T-helper 2 cell treated with Interferon-gamma antibody and Interleukin-4, amounts not matched to agents 100 ng/mL and 5 ng/mL, for 36 hours (primary cell): ENCODE results near the gene BNC2. TPM values are rescaled to one million over a fixed set of nuclear protein-coding genes. Genes with fewer than 3 reads are reported as not detected.

Source experiments
- intact Hi-C: fragments of 100-400 bp; cut with micrococcal nuclease; formaldehyde crosslinking; loops from one replicate; pipeline ENCODE4 v1.15.1; 2023
- total RNA-seq: library from RNA; stranded (reverse); gene quantifications from 2 replicates; pipeline ENCODE4 v1.2.3, GENCODE V29; 2022

The BNC2 gene
- total RNA-seq, 1 donor from 2014 or later = not detected

DNA sequence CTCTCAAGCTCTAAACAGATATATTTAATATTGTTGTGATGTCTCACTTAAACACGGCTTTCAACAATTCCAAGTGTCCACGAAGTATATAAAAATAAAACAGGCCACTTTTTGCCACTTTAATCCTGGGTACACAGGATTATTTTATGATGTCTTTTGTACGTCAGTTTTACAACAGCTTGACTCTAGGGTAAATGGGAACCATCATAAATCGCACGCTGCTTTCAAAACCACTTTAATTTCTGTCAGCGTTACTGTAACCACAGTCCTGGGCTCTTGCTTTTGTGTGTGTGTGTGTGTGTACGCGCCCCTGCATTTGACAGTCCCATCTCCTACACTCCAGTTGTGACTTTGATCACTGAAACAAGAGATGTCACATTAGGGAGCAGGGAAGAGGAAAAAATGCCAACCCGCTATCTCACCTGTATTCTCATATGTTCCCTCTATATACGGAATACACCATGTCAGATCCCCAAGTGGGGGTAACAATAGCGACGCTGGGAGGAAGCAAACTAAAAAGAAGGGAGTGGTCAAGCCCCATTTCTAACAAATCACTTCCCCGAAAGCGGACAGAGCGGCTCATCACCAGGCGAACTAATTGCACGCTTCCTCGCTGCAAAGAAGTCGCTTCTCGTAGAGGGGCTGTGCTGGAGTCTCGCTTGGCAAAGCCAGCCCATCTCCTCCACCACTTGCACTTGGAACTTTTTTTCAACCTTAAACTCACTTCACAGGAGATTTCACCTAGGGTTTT, 1.2 kb downstream of the BNC2 start:
- intact Hi-C loops = no loop called here

DNA sequence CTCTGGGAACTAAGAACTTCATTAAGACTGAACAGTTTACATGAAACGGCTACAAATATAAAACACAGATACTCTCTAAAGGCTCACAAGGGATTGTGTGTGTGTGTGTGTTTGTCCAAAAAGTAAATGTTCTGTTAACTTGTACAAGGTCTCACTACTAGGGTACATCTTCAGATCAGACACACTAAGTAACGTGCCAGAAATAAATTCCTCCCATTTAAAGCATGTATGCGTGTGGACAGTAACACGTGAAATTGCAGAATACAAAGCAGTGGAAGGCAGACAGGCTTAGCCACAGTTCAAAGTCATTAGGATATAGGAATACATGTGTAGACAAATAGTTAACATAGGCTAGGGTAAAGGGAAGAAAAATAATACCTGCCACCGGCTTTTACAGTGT, 1.8 kb downstream of the BNC2 start:
- intact Hi-C loops = no loop called here

DNA sequence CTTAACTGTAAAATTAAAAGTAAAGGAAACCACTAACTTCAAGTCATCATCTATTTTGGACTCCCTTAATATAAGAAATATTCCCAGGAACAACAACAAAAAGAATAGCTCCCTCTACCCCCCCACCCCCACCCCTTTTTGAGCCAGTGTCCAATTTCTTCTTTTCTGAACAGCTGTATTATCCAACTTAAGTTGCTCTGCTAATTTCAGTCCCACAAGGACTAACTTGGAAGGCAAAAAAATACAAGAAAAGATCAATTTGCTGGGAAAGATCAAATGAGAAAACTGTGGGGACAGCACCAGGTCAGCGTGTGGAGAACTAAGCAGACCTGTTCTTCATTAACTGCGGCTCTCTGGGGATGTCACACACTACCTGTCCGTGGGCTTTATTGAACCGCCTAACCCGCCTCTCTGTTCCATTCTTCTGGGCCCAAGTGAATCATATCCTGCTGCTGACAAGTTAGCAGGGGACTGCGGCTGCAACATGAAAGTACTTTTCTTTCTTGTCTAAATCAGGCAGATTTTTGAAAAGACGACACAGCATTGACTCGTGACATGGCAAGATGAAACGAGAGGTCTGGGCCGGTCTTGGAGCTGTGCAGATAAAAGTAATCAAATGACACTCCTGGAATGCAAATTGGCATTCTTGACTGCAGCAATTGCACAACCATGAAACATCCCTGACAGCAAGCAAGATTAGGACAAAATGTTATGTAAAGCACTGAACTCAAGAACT, 2.7 kb downstream of the BNC2 start:
- intact Hi-C loops = no loop called here

DNA sequence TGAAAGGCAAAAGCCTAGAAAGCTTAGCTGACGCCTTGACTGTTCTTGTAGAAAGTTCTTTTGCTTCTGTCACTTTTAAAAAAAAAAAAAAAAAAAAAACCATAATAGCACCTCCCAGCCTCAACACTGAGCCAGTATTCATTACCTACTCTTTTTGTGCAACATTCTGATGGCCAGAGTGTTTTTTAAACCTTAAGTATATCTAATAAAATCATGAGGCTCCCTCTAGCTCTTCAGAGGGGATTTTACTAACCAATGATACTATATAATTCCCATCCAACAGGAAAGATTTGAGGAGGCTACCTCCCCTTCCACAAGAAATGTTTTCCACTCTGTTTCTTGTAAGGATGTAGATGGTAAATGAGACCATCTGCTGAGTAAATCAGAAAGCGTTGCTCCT, 3.9 kb downstream of the BNC2 start:
- intact Hi-C loops = no loop called here

DNA sequence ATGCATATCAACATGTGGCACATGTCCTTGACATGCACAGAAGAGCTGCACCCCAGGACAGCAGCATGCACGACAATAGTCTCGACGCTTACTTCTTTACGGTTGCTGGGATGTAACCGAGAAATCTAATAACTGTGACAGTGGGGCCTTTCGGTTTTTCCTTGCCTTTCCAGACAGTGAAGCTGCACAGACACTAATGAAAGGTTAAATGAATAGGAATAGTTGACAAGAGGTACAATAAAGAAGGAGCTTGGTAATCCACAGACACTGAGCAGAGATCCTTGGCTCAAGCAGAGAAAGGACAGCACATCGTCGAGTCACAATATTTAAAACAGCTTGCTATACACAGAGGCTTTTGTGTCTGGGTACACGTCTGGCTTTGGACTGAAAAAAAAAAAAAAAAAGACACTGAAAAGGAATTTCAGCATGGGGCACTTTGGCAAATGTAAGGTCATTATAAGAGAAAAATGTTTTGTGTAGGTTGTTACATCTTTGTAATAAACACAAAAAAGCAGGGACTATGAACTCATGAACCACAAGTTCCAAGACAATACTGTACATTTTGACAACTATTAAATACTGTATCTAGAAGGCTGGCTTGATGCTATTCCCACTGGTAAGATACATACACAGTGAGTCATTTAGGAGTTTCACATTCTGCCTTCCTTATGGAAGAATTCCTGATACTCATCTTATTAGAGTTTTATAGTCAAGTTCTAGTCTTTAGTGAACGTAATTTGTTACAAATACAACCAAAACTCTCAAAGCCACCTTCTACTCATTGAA, 5.6 kb downstream of the BNC2 start:
- intact Hi-C loops = no loop called here

DNA sequence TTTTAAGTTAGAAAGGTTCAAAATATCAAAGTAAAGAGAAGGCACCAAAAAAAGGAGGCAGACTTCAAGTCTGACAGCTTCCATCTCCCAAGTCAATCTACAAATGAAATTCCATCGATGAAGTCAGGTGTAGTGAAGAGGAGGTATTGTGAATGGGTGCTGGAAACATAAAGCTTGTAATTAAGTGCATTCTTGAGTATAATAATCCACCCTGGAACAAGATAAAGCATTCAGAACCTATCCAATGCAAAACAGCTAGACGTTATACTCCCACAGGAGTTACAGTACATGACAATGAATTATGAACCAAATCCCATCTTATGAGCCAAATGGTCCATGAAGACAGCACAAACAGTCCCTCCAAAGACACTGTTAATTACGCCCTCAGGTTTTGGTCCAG, 22.3 kb downstream of the BNC2 start:
- intact Hi-C loops = no loop called here

DNA sequence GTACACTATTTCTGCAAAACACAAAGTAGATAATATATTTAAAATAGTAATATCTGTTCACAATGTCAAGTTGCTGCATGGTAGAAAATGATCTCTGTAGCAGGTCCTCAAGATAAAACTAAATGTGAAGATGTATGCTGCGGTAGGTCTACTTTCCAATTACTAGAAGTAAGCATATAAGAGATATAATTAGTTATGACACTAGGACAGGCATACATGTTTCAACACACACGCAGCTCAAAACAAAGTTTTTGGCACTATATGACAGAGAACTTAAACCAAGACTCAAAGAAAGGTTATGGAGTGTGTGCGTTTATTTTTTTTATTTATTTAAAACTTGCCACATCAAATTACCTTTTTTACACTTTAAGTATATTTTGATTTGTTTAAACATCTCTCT, 23.5 kb downstream of the BNC2 start:
- intact Hi-C loops = no loop called here

DNA sequence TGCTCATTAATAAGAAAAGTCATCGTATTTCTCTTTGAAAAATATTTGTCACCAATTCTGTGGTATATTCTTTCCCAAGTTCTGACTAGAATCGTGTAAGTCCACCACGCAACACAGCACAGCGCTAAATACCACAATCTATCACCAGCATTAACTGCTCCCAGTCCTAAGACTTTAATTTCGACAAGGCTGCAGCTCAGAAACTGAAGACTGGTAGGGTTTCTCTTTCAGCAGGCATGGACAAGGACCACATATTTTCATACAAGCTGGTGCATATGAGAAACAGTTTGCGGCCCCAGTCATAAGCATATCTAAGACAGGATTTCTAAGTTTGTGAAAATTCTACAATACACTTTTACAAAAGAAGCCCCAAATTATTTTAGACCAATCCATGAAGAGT, 24.1 kb downstream of the BNC2 start:
- intact Hi-C loops = no loop called here

DNA sequence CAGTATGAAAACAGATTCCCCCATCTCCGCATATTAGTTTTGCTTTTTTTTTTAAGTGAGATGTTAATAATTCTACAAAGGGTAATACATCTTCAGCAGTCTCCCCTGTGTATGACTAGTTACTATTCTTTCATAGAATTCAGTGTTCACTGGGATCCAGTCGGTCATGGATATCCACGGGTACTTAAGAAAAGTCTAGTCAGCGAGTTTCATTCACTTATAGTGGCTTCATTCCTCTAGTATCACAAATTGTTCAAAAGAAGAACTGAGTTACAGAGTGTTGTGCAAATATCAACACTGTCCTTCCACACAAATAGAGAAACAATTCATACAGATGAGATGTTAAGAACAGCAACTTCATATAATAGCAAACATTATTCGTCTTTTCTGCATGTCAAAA, 35.7 kb downstream of the BNC2 start:
- intact Hi-C loops = no loop called here

DNA sequence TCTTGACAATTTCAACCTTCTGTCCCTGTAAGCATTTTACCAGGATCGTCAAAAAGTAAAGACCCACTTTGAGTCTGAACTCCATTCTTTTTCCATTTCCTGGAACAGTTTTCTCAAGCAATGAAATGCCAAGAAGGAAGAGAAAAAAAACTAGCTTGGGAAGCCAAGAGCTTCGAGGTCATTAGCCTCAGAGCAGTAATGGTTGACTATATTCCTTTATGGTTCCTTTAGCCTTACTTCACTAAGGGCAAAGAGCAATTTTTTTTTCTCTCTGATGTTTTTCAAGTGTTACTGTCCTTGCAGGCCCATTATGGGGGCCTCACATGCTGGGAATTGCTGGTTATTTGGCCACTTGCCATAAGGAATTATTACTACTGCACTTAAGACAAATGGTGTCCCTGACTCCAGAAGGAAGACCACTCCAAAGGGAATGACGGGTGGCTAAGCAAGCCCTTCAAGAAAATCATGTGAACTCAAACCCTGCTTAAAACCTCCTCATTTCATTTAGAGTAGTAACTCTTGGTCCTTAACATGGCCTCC, 37.1 kb downstream of the BNC2 start:
- intact Hi-C loops = no loop called here

DNA sequence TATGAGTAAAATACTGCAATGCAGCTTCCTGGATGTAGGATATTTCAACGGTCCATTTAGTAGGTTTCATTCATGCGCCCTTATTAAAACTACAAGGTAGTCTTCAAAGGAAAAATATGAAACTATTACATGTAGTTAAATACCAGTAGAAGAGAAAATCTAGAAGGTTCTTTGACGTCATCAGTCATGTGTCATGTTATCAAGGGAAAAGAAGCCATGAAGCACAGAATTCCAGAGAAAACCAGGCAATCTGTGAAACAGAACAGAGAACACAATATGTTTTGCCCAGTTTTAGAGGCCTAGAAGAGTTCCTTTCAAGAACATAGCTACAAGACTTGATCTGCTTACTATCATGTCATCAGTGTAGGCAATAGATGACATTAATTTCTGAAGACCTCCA, 38.4 kb downstream of the BNC2 start:
- intact Hi-C loops = no loop called here

DNA sequence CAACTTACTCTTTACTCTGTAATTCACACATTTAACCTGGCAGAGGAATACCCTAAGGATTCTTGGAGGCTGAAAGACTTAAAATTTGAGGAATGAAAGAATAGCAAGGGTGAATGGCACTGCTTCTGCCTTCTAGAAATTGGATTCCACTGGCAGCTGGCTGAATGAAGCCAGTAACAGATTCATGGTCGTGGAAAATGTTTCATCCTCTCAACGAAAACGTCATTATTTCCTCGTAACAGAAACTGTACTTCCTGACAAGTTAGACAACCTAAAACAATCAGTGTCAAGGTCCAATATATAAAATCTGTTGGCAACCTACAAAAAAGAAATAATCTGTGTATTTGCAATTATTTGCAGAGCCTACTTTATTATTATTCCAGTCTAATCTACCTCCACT, 39.7 kb downstream of the BNC2 start:
- intact Hi-C loops = no loop called here

DNA sequence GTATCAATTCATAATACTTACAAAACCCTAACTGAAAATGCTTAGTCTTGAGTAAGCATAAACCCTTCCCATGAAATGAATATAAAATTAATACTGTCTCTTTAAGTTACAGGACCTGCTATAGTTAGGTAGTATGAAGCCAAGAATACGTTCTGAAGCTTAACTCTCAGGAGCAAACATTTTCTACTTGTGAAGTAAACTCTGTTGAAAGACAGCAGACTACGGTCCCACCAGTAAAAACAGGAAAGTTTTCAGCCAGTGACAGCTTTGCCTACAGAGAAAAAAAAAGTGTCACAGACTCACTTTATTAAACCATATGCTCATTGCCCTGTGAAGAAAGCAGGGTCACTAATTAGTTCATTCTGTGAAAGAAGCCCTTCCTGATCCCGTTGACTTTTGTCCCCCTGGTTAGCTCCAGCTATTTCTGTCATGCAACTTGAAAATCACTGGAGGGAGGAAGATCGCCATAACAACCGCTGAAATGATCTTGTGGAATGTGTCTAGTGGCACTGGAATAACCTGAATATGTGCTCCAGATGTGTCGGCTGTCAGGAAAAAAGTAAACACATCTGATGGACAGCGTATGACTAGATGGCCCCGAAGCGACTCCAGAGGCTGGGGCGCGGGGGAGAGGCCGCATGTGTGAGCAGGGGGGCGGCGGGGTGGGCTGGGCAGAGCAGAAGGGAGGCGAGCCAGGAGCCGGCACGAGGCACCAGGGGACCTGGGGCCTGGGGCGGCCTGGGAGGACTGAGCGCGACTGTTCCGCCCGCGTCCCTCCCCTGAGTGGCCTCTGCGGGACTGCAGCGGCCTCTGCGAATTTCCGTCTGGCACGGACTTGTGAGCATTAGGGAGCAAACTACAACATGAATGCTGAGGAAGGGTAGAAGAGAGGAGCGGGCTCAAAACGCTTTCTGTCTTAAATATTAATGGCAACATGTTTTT, 41.9 kb downstream of the BNC2 start:
- intact Hi-C loops = no loop called here

DNA sequence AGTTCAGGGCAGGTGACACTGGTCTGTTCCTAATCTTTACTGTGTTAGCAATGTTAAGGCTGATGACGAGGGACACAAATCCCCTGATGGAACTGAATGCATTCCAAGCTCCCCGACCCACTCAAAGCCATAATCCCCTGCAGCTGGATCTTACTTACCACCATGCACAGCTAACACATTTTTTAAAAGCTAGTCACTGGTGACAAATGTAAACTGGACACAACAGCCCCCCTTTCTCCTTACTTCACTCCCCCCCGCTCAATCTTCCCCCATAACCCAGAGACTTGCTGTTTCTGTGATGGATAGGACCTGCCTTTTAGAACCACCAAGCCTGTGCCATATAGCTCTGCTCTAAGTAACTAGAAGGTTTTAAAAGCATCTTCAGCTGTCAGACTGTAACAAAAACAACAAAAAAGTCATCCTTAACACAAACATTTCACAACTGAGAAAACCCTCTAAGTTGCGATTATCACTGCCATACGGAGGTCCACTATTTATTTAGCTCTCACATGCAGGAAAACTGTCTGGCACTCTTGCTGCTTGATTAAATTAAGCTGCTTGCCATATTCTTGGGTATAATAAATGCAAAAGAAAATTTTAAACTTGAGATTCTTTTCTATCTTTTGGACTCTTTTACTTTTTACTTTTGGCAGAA, 44.4 kb downstream of the BNC2 start:
- intact Hi-C loops = no loop called here

DNA sequence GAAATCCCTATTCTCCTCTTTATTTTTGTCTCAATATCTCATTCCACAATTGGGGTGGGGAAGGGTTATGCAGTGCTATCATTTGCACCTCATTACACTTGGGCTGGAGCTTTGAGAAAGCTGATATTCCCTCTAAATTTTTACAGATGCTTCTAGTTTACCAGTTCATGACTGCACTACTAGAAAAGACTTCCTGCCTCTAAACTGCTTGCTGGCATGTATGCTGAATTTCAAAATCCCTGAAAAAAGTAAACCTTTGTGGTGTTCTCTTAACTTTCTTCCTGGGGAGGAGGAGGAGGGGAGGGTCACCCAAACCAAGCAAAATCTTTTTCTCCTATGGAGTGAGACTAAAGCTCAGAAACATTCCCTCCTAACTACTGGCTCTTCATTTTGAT, 45.1 kb downstream of the BNC2 start:
- intact Hi-C loops = no loop called here

DNA sequence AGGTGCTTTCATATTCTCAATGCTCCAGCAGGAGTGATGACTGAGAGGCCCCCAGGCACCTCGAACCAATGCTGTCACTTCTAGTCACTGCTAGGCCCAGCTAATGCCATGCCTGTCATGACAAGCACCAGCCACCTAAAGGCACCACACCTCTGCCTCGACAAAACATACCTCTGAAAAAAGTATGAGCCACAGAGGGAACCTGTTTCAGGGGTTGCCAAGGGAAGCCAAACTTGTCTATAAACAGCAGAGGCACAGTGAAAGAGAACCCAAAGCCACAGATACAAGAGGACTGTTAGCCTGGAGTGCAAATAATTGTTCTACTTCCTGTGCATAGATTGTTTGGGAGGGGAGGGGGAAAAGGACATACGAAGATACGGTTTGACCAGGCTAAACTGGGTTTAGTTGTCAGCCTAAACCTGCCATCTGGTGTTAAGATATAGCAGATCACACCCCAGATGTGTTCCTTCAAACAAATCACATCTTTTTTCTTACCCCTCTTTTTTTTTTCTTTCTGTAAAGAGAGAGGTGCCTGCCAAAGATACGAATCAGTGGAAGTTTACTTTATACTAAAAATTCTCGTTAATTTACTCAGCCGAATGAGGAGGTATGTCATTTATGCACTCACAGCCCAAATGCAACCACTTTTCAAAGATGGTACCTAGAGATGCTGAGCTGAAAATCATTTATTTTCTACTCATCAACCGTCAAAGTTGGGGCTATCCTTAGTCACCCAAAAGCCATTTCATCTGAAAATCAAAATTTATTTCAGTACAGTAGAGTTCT, 45.7 kb downstream of the BNC2 start:
- intact Hi-C loops = no loop called here

DNA sequence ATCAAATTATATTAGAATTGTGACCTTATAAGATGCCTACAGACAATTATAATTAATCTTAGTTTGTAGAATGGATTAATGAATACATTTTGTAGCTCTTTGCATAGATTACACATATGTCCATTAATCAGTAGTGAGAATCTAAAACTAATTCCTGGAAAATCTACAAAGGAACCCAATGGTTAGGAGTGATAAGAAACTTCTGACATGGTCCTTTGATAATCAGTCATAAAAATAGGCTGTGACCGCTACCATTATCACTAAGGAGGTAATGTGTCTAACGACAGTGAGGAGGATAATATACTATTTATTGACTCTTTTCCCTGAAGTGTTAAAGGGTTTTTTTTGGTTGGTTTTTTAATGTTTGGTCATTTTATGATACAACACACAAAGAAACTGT, 46.6 kb downstream of the BNC2 start:
- intact Hi-C loops = no loop called here

DNA sequence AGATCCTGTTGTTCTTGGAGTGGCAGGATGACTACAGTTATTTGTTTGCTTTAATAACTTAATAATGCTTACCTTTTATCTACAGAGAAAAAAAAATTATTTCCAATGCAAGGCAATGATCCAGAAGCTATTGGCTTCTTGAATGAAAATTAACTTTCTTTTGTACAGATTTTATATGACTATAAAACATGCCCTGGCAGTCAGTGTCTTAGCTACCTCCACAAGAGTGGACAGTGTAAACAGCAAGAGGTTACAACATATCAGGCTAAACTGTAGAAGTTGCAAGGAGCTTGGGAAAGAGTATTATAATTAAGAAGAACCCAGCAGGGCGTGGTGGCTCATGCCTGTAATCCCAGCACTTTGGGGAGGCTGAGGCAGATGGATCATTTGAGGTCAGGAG, 49.1 kb downstream of the BNC2 start:
- intact Hi-C loops = no loop called here

DNA sequence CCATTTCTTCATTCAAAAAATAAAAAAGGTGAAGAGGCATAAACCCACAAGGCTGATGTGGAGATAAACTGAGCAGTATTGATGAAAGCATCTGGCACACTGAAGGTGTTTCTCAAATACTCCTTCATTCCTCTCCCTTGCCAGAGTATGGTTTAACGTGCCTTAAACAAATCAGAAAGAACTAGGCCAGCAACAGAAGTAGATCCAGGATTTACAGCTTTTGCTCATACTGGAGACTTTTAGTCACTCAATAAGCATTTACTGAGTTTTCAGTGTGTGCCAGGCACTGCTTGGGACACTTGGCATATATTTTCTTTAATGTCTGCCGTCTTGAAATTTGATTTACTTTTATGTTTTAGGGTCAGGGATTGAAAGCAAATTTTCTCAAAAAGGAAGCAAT, 53.0 kb downstream of the BNC2 start:
- intact Hi-C loops = no loop called here

DNA sequence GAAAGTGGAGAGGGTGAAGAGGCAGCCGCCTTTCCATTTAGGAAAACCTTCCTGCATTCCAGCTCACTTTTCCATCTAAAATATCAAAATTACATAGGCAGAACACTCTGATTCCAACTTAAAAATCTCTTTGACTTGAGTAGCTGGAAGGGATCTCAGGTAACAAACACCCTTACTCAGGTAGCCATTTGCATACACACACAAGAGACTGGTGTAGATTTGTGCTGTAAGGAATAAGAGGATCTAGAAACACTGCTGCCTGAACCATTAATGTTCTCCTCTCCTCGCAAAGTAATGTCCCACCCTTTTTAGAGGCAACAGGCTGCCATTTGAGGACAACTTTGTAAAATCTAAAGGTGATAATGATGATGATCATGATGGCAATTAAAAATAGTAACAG, 53.5 kb downstream of the BNC2 start:
- intact Hi-C loops = no loop called here
